ENCODE measurements around the gene LIN54. TPM values are rescaled to one million over a fixed set of nuclear protein-coding genes. Genes with fewer than 3 reads are reported as not detected.

LIN54 gene
- total and polyA plus RNA-seq, 4 experiments from 2014 or later, result 7.6 to 21.7 (median 15.5) TPM

DNA sequence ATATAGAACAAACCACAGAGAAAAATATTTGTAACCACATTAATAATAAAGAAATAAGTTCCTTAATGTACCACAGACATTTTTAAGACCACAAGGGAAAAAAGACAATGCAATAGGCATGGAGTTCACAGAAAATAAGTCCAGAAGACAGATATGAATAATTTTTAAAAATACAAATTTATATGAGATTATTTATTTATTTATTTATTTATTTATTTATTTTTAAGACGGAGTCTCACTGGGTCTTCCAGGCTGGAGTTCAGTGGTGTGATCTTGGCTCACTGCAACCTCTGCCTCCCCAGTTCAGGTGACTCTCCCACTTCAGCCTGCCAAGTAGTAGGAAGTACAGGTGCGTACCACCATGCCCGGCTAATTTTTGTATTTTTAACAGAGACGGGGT, 56.4 kb downstream of the LIN54 start:
- Histone ChIP-seq H3K4me3 (ENCODE audit: low read length in 2 of 2) (no peak overlapping the region), H3K9me3 (ENCODE audit: control insufficient read depth in 1 of 2, low read length in 2 of 2) (no peaks in the 10 kb centered on the region), H3K27me3 (ENCODE audit: insufficient read depth, low read length) (no peaks in the 10 kb centered on the region), H3K4me1 (ENCODE audit: insufficient read depth, low read length) (no peaks in the 10 kb centered on the region), H3K36me3 (ENCODE audit: insufficient read depth, low read length) (no peaks in the 10 kb centered on the region), H3K27ac (ENCODE audit: low read depth, low read length) (no peak overlapping the region)
- peaks cover 0 to 10% (median 7%) of the 10 kb centered on the region in 4 donors for H3K4me1 Mint-ChIP-seq
- CTCF ChIA-PET (ENCODE audit: partially characterized antibody), result no interaction called here
- H3K27ac Mint-ChIP-seq, result no peak overlapping the region
- POLR2A ChIA-PET (ENCODE audit: partially characterized antibody), result no interaction called here
- no peak overlapping the region for H3K4me3 Mint-ChIP-seq
- intact Hi-C loops (cut with micrococcal nuclease), result no loop called here
- H3K9me3 Mint-ChIP-seq, result peaks cover 0 to 3% (median 0%) of the 10 kb centered on the region in 8 donors
- no peaks in the 10 kb centered on the region for H3K27me3 Mint-ChIP-seq
- no peak for DNase-seq
- peaks cover 22 to 28% of the 10 kb centered on the region in 2 donors for H3K36me3 Mint-ChIP-seq

- no peak overlapping the region for H3K27ac ChIP-seq (ENCODE audit: low read depth, low read length)
- H3K27ac Mint-ChIP-seq, result no peak overlapping the region
- peaks cover 0 to 4% (median 3%) of the 10 kb centered on the region in 4 donors for H3K4me1 Mint-ChIP-seq
- H3K4me3 Mint-ChIP-seq, result no peak overlapping the region
- CTCF ChIA-PET (ENCODE audit: partially characterized antibody), result interaction anchor here (1.1 kb wide), 1 partner anchor 12 kb away, joined by 3 read pairs; no protein-coding TSS in a partner anchor
- H3K4me1 ChIP-seq (ENCODE audit: insufficient read depth, low read length), result no peaks in the 10 kb centered on the region
- no peak overlapping the region for H3K4me3 ChIP-seq (ENCODE audit: low read length in 2 of 2)
- peaks cover 1% of the 10 kb centered on the region for H3K36me3 ChIP-seq (ENCODE audit: insufficient read depth, low read length)
- H3K9me3 ChIP-seq (ENCODE audit: control insufficient read depth in 1 of 2, low read length in 2 of 2), result no peaks in the 10 kb centered on the region
- POLR2A ChIA-PET (ENCODE audit: partially characterized antibody), result interaction anchor here (0.6 to 0.8 kb wide), 2 partner anchors 14 to 532 kb away, joined by 3 to 4 read pairs; no protein-coding TSS in a partner anchor
- H3K9me3 Mint-ChIP-seq, result peaks cover 0 to 3% (median 0%) of the 10 kb centered on the region in 8 donors
- intact Hi-C loops (cut with micrococcal nuclease), result no loop called here
- DNase-seq, result no peak
- H3K36me3 Mint-ChIP-seq, result peaks cover 20 to 23% of the 10 kb centered on the region in 2 donors
- H3K27me3 Mint-ChIP-seq, result no peaks in the 10 kb centered on the region
- no peaks in the 10 kb centered on the region for H3K27me3 ChIP-seq (ENCODE audit: insufficient read depth, low read length)
Observed at GRCh38 chr4:82951196-82951595, 59.4 kb downstream of the LIN54 start.

DNA sequence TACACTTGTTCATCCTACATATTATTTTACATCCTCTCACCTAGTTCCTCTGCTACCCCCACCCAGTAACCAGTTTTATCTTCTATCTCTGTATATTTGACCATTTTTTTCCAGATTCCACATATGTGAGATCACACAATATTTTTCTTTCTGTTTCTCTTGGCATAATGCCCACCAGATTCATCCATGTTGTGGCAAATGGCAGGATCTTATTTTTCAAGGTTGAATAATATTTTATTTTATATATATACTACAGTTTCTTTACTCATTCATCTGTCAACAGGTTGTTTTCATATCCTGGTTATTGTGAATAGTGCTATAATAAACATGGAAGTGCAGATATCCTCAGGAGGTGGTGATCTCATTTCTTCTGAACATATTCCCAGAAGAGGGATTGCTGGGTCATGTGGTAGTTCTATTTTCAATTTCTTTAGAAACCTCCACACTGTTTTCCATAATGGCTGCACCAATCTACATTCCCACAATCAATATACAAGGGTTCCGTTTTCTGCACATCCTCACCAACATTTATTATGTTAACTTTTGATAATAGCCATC, 61.9 kb downstream of the LIN54 start:
- Mint-ChIP-seq H3K27ac (no peak overlapping the region), H3K36me3 (peaks cover 19 to 20% of the 10 kb centered on the region in 2 donors), H3K27me3 (no peaks in the 10 kb centered on the region), H3K9me3 (peaks cover 0 to 3% (median 0%) of the 10 kb centered on the region in 8 donors), H3K4me1 (peaks cover 0 to 4% (median 2%) of the 10 kb centered on the region in 4 donors), H3K4me3 (no peak overlapping the region)
- intact Hi-C loops (cut with micrococcal nuclease), result no loop called here
- peaks cover 4% of the 10 kb centered on the region for H3K36me3 ChIP-seq (ENCODE audit: insufficient read depth, low read length)
- no peaks in the 10 kb centered on the region for H3K9me3 ChIP-seq (ENCODE audit: control insufficient read depth in 1 of 2, low read length in 2 of 2)
- no peaks in the 10 kb centered on the region for H3K4me1 ChIP-seq (ENCODE audit: insufficient read depth, low read length)
- no peaks in the 10 kb centered on the region for H3K27me3 ChIP-seq (ENCODE audit: insufficient read depth, low read length)
- no peak overlapping the region for H3K27ac ChIP-seq (ENCODE audit: low read depth, low read length)
- ChIA-PET CTCF (ENCODE audit: partially characterized antibody) (no interaction called here), POLR2A (ENCODE audit: partially characterized antibody) (no interaction called here)
- no peak overlapping the region for H3K4me3 ChIP-seq (ENCODE audit: low read length in 2 of 2)
- no peak for DNase-seq

- H3K27me3 ChIP-seq (ENCODE audit: insufficient read depth, low read length), result no peaks in the 10 kb centered on the region
- no peak overlapping the region for H3K4me3 ChIP-seq (ENCODE audit: low read length in 2 of 2)
- H3K4me1 Mint-ChIP-seq, result peaks cover 0 to 4% (median 3%) of the 10 kb centered on the region in 4 donors
- H3K27me3 Mint-ChIP-seq, result no peaks in the 10 kb centered on the region
- no peaks in the 10 kb centered on the region for H3K9me3 ChIP-seq (ENCODE audit: control insufficient read depth in 1 of 2, low read length in 2 of 2)
- H3K27ac Mint-ChIP-seq, result no peak overlapping the region
- H3K4me1 ChIP-seq (ENCODE audit: insufficient read depth, low read length), result no peaks in the 10 kb centered on the region
- H3K36me3 Mint-ChIP-seq, result peaks cover 18 to 23% of the 10 kb centered on the region in 2 donors
- no peak overlapping the region for H3K4me3 Mint-ChIP-seq
- ChIA-PET CTCF (ENCODE audit: partially characterized antibody) (no interaction called here), POLR2A (ENCODE audit: partially characterized antibody) (no interaction called here)
- intact Hi-C loops (cut with micrococcal nuclease), result no loop called here
- no peak overlapping the region for H3K27ac ChIP-seq (ENCODE audit: low read depth, low read length)
- H3K36me3 ChIP-seq (ENCODE audit: insufficient read depth, low read length), result peaks cover 4% of the 10 kb centered on the region
- no peak for DNase-seq
- H3K9me3 Mint-ChIP-seq, result no peaks in the 10 kb centered on the region
Observed at GRCh38 chr4:82947498-82947897, 63.1 kb downstream of the LIN54 start.

GRCh38 chr4:82939414-82939813, 71.2 kb downstream of the LIN54 start:
- Histone ChIP-seq H3K9me3 (ENCODE audit: control insufficient read depth in 1 of 2, low read length in 2 of 2) (no peaks in the 10 kb centered on the region), H3K4me3 (ENCODE audit: low read length in 2 of 2) (no peak overlapping the region), H3K27me3 (ENCODE audit: insufficient read depth, low read length) (no peaks in the 10 kb centered on the region), H3K4me1 (ENCODE audit: insufficient read depth, low read length) (no peaks in the 10 kb centered on the region), H3K27ac (ENCODE audit: low read depth, low read length) (no peak overlapping the region), H3K36me3 (ENCODE audit: insufficient read depth, low read length) (peaks cover 22% of the 10 kb centered on the region)
- H3K36me3 Mint-ChIP-seq, result peaks cover 45 to 70% of the 10 kb centered on the region in 2 donors
- H3K9me3 Mint-ChIP-seq, result no peaks in the 10 kb centered on the region
- intact Hi-C loops (cut with micrococcal nuclease), result no loop called here
- H3K27me3 Mint-ChIP-seq, result no peaks in the 10 kb centered on the region
- DNase-seq, result no peak
- POLR2A ChIA-PET (ENCODE audit: partially characterized antibody), result no interaction called here
- CTCF ChIA-PET (ENCODE audit: partially characterized antibody), result interaction anchor here (0.8 to 0.9 kb wide), 3 partner anchors 11 to 96 kb away, joined by 3 read pairs; partner anchors contain the start of gene COPS4
- peak overlapping the region in 1 of 7 donors; percentile 7 for H3K27ac Mint-ChIP-seq
- no peak overlapping the region for H3K4me3 Mint-ChIP-seq
- H3K4me1 Mint-ChIP-seq, result peaks cover 0 to 5% (median 0%) of the 10 kb centered on the region in 4 donors

GRCh38 chr4:82934441-82934840, 76.2 kb downstream of the LIN54 start:
- Mint-ChIP-seq H3K27ac (no peak overlapping the region), H3K4me1 (no peaks in the 10 kb centered on the region), H3K36me3 (peaks cover 36 to 64% of the 10 kb centered on the region in 2 donors), H3K9me3 (no peaks in the 10 kb centered on the region), H3K4me3 (no peak overlapping the region), H3K27me3 (no peaks in the 10 kb centered on the region)
- DNase-seq, result no peak
- intact Hi-C loops (cut with micrococcal nuclease), result no loop called here
- Histone ChIP-seq H3K27ac (ENCODE audit: low read depth, low read length) (no peak overlapping the region), H3K4me3 (ENCODE audit: low read length in 2 of 2) (no peak overlapping the region), H3K4me1 (ENCODE audit: insufficient read depth, low read length) (no peaks in the 10 kb centered on the region), H3K36me3 (ENCODE audit: insufficient read depth, low read length) (peaks cover 29% of the 10 kb centered on the region), H3K27me3 (ENCODE audit: insufficient read depth, low read length) (no peaks in the 10 kb centered on the region), H3K9me3 (ENCODE audit: control insufficient read depth in 1 of 2, low read length in 2 of 2) (no peaks in the 10 kb centered on the region)
- CTCF ChIA-PET (ENCODE audit: partially characterized antibody), result no interaction called here
- POLR2A ChIA-PET (ENCODE audit: partially characterized antibody), result no interaction called here

- intact Hi-C loops (cut with micrococcal nuclease), result no loop called here
- Mint-ChIP-seq H3K9me3 (no peaks in the 10 kb centered on the region), H3K4me3 (no peak overlapping the region), H3K36me3 (peaks cover 27 to 52% of the 10 kb centered on the region in 2 donors), H3K27ac (peak overlapping the region in 2 of 7 donors; percentile 31 to 49), H3K27me3 (no peaks in the 10 kb centered on the region), H3K4me1 (no peaks in the 10 kb centered on the region)
- Histone ChIP-seq H3K36me3 (ENCODE audit: insufficient read depth, low read length) (peaks cover 16% of the 10 kb centered on the region), H3K4me1 (ENCODE audit: insufficient read depth, low read length) (no peaks in the 10 kb centered on the region), H3K27me3 (ENCODE audit: insufficient read depth, low read length) (no peaks in the 10 kb centered on the region), H3K9me3 (ENCODE audit: control insufficient read depth in 1 of 2, low read length in 2 of 2) (no peaks in the 10 kb centered on the region), H3K4me3 (ENCODE audit: low read length in 2 of 2) (no peak overlapping the region), H3K27ac (ENCODE audit: low read depth, low read length) (no peak overlapping the region)
- CTCF ChIA-PET (ENCODE audit: partially characterized antibody), result no interaction called here
- no peak for DNase-seq
- POLR2A ChIA-PET (ENCODE audit: partially characterized antibody), result no interaction called here
Observed at GRCh38 chr4:82930848-82931755, 79.5 kb downstream of the LIN54 start.

Data from CD4-positive, alpha-beta memory T cell (primary cell).